Fibroblast of lung (primary cell): ENCODE measurements around the gene OR5M3.

Experiments used
- CTCF ChIP-seq, 2 donors: IDR thresholded peaks in 1 of 2; conservative IDR thresholded peaks in 1 of 2; 1 replicate in 1 of 2; 2 replicates in 1 of 2; pipeline ENCODE4 v1.5.1; 2011 to 2012; ENCODE audit warnings: low read length in 2 of 2, control low read depth in 1 of 2, inconsistent platforms in 1 of 2, low read depth in 1 of 2, mild to moderate bottlenecking in 1 of 2
- EZH2 ChIP-seq: IDR thresholded peaks from 2 replicates; pipeline ENCODE4 v1.5.1; 2012; ENCODE audit warnings: low read length, control low read depth, mild to moderate bottlenecking; ENCODE audit errors: missing control alignments

- TF ChIP-seq CTCF (conservative IDR thresholded peaks at IDR 0.05 in 1 of 2, IDR thresholded peaks at IDR 0.05 in 1 of 2; ENCODE audit: low read depth in 1 of 2, low read length in 2 of 2): no peak
- no peak for TF ChIP-seq EZH2
Observed at GRCh38 chr11:56497010-56497409, 23.9 kb upstream of the OR5M3 start.
